HG02970 (cell line): ENCODE results near the gene HMG20A.

ENCODE experiments used
- ATAC-seq: cut with Tn5 transposase; IDR thresholded peaks from one replicate; pipeline ENCODE4 v1.9.1; 2021; ENCODE audit warnings: mild to moderate bottlenecking, moderate library complexity, moderate number of reproducible peaks; ENCODE audit not compliant: unreplicated experiment, low FRiP score

HMG20A gene

DNA sequence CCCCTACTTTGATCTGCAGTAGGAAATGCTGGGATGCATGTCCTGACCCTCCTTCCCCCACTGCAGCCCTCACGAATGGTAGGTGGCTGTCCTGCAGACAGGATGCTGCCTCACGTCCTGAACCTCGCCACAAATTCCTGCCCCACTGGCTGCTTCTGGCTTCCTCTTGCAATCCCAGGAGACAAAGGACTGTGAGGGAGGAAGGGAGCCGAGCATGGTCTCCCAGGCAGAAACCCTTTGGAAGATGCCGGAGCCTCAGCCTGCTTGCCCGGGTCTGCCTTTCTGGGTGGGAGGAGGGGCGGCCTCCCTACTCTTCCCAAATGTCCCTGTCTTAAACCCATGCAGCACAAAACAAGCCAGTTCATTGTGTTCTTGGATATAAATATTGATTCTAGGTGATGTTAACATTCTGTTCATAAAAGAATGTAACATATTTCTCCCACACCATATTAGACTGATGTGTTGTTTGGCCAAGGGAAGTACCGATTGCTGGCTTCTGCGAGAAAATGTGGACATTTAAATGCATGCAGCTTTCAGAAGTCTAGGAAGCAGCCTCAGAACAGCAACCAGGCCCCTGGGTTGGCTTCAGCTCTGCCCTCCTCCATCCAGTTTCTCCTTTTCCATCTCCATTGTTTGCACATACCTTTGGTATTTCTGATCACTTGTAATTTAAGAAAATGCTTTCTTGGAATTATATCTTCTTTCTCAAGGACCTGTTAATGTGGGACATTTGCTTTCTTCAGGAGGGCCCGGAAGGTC is 75.3 kb downstream of the HMG20A start:
- ATAC-seq = no peak

- no peak for ATAC-seq
Measured at GRCh38 chr15:77496715-77497109, 76.0 kb downstream of the HMG20A start.

- ATAC-seq = no peak
Measured at GRCh38 chr15:77497110-77497737, 76.5 kb downstream of the HMG20A start.

DNA sequence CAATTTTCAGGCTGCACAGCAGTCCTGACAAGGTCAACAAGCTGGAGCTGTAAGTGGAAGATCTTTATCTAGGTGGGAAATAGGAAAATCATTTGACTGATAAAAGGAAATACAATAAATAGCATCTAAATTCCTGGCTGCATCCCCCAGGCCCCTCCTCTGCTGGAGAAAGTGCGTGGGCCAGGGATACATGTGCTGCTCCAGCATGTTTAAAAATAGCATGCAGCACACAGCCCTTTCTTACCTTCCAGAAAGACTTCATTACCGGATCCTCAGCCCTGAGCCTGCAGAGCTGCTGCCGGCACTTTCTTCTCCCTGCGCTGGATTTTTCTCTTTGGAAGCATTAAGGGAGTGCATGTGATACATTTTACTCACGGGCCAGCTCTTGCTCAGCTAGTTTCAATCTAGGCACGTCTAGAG is 77.3 kb downstream of the HMG20A start:
- ATAC-seq = no peak

DNA sequence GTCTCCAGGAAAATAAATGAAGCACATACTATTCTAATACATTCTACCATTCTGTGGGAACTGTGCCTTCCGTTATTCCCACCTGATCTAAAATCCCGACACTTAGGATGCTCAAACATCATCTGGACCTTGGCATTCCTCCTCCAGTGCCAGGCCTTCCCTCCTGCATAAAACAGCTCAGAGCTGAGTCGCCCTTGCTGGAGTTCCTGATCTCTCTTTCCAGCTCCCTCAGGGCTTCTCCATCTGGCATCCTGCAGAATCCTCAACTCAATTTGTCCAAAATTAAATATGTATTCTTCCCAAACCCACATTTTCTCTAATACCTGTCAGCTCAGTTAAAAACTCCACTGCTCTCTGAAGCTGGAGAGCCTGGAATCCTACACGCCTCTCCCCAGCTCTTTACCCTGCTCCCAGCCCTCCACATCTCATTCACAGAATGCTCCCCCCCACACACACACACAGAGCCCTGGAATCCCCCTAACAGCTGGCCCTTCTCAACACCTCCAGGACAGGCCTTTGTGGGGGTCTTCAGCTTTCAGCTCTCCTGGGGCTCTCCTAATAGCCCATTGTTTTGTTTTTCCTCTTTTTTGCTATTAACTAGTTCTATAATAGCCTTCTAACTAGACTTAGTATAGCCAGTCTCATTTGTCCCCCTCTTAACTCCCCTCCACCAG is 78.5 kb downstream of the HMG20A start:
- ATAC-seq = no peak

DNA sequence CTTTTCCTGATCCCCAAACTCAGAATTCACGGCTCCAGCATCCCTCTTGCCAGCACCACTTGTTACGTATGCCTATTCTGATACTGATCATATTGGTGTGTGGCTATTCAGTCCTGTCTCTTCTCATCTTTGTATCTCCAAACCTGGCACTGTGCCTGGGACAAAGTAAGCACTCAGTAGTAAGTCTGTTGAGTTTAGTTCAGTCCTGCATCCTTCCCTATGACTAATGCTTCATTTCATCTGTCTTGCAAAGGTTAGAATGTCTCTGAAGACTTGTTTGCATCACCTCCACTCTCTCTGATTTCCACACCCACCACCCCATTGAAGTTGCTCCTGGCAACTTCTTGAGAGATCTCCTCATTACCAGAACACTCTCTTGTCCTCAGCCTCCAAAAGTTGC is 80.3 kb downstream of the HMG20A start:
- no peak for ATAC-seq

DNA sequence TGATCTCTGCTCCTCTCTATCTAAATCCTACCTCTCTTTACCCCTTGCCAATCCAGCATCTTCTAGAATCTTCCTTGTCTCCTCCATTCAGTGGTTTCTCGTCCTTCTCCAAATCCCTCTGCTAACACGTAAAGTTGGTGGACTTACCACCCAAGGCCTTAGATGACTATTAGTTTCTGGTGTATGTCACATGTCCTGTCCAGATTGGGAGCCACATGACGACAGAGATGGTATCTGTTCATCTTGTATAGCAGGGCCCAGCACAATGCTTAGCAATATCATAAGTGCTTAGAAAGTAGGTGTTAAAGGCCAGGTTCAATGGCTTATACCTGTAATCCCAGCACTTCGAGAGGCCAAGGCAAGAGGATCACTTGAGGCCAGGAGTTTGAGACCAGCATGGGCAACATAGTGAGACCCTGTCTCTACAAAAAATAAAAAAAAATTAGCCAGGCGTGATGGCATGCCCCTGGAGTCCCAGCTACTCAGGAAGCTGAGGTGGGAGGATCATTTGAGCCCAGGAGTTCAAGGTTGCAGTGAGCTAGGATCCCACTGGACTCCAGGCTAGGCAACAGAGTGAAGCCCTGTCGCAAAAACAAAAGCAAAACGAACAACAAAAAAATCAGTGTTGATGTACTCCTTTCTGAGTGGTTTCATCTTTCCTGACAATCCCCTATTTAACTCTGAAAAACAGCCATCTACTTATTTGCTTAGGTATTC is 81.8 kb downstream of the HMG20A start:
- no peak for ATAC-seq

DNA sequence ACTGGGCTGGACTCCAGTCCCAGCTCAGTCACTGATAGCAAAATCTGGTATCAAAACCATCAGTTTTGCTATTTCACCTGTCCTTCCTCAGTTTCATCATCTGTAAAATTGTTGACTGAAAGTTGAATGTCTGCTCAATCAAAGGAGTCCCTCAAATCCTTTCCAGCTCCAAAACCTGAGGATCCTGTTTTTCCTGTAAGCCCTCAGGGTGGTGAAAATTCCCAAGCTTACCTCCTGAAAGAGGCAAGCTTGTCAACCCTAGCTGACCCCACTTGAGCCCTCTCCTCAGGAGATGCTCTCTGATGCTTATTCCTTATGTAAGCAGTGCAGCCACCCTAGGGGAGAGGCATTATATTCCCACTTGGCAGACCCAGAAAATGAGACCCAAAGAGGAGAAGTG is 82.6 kb downstream of the HMG20A start:
- ATAC-seq = no peak

DNA sequence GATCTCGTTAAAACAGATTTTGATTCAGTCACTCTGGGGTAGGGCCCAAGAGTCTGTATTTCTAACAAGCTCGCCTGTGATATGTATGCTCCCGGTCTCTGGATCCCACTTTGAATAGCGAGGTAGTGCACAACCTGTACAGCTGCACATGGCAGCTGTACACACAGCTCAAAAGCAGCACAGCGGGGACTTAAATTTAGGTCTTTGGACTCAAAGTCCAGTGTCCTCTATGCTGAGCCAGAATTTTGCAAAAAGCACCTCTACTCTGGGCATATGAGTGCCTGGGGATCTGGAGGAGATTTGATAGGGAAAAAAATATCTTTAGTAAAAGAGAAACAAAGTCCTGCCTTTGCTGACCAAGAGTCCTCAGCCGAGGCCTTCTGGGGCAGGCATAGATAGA is 83.1 kb downstream of the HMG20A start:
- ATAC-seq = no peak

- no peak for ATAC-seq
Measured at GRCh38 chr15:77504306-77504705, 83.6 kb downstream of the HMG20A start.

- ATAC-seq = no peak
Measured at GRCh38 chr15:77504871-77505270, 84.2 kb downstream of the HMG20A start.

GRCh38 chr15:77505556-77505955 is 84.9 kb downstream of the HMG20A start:
- no peak for ATAC-seq

DNA sequence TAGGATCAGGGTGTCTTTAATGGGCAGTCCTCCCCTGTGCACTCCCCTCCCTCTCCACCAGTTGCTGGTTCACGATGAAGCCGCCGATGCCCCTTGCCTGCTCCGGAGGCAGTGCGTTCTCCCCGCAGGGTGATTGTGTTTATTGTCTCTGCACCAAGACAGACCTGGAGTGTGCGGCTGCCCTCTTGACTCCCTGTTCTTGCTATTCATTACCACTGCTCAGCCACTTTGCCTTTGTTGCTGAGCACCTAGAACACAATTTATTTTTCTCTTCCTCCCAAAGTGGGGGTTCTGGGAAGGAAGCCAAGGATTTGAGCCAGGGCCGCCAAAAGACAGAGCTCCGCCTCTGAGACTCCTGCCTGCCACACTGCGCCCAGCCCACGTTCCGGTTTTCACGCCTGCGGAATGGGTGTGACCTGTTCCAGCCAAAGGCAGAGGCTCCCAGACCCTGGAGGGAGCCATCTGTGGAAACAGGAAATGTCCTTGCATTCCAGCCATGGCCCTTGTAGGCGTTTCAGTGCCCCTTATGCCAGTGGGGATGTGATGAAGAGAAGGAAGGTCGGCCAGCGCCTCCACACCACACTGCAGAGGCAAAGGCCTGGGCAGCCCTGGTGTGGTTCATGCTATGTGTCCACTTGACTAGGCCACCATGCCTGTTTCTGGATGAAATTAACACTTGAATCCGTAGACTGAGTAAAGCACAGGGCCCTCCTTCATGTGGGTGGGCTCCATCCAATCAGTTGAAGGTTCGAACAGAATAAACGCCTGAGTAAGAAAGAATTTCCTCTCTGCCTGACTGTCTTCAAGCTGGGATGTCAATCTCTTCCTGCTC is 85.8 kb downstream of the HMG20A start:
- no peak for ATAC-seq

GRCh38 chr15:77507143-77507897 is 86.6 kb downstream of the HMG20A start:
- ATAC-seq = no peak

DNA sequence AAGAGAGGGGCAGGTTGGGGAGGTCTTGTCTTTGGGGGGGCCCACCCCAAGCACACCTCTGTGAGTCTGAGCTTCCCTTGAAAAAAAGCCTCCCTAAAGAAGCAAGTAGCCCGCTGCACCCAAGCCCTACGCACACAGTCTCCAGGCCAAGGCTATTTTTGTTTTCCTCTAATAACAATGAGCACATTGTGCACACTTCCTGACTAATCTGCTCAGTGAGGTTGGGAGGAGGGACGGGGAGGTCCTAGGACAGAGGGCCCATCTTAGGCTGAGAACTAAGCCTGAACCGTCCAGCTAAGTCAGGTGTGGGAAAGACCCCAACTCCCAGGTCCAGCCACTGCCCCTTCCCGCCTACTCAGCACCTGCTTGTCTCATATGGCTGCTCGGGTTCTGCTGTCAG is 87.2 kb downstream of the HMG20A start:
- ATAC-seq = no peak

DNA sequence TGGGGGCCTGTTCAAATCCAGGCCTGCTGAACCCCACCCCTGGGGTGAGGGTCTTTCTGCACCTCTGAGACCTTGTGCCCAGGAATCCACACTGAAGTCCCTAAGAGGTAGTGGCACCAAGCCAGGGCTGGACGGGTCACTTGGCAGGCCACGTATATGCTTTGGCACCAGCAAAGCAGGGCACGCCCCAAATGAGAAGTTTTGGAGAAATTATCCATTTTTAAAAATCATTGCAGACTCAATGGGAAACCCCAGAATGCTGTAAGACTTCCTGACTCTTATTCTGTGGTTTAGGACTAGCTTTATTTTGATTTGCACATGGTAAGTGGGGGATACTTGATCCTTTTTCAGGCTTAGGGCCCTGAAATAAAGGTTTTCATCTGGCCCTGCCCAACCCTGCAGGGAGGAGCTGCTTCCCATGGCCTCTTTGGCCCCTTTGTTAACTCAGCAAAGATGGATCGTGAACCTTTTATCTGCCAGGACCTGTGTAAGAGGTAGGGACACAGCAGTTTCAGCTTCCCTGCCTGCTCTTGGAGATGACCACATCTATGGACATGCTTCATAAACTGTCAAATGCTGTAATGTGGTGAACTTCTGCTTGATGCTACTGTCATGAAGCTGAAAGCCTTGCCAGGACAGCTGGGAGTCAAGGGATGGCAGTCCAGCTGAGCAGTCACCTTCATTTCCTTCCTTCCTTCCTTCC is 88.0 kb downstream of the HMG20A start:
- no peak for ATAC-seq

- no peak for ATAC-seq
Measured at GRCh38 chr15:77510066-77511057, 89.7 kb downstream of the HMG20A start.

DNA sequence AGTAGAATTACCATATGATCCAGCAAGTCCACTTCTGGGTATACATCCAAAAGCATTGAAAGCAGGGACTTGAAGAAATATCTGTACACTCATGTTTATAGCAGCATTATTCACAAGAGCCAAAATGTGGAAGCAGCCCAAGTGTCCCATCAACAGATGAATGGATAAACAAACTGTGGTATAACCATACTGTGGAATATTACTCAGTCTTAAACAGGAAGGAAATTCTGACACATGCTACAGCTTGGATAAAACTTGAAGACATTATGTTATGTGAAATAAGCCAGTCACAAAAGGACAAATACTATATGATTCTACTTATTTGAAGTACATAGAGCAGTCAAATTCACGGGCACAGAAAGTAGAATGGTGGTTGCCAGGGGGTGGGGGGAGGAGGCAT is 91.2 kb downstream of the HMG20A start:
- no peak for ATAC-seq
